Gastrocnemius medialis (tissue), 4 donors: Measurements from ENCODE around the gene POLH.

Experiments
- CTCF ChIP-seq, 5 experiments: fragments of 450-650 bp in 3 of 5; fragments of 200-600 bp in 2 of 5; sonication (generic) in 2 of 5; IDR thresholded peaks in 4 of 5; conservative IDR thresholded peaks in 1 of 5; 1 replicate in 4 of 5; 2 replicates in 1 of 5; pipeline ENCODE4 v1.5.1; 2016 to 2019; ENCODE audit warnings: antibody characterized with exemption in 5 of 5, mild to moderate bottlenecking in 3 of 5, moderate library complexity in 3 of 5
- POLR2A ChIP-seq, 2 donors: fragments of 450-650 bp; IDR thresholded peaks; one replicate each; pipeline ENCODE4 v1.6.1; 2017; ENCODE audit warnings: antibody characterized with exemption in 2 of 2, mild to moderate bottlenecking in 2 of 2, moderate library complexity in 2 of 2

GRCh38 chr6:43570876-43571441 lies 5.0 kb upstream of the POLH start:
- TF ChIP-seq CTCF (IDR thresholded peaks at IDR 0.05 in 4 of 5, conservative IDR thresholded peaks at IDR 0.05 in 1 of 5) (no peak), POLR2A (IDR thresholded peaks at IDR 0.05) (no peak)
